Natural killer cell (primary cell): ENCODE data around the gene PANX2. TPM values are rescaled to one million over a fixed set of nuclear protein-coding genes. Genes with fewer than 3 reads are reported as not detected.

ENCODE experiments used
- total RNA-seq, 4 donors: library from RNA; stranded (reverse); fragments of 120-200 nt in 1 of 4; gene quantifications; one replicate each; pipeline versions ENCODE4 v1.2.3 to v1.2.4, GENCODE V29; 2013 to 2022

Gene PANX2
- total RNA-seq, 3 donors from 2014 or later (not counting 1 experiment from before 2014, with no cell fraction given): 0.16 to 3.4 (median 0.27) TPM

Other genes with a start within 250 kb of the PANX2 start
- gene PIM3, start 210.0 kb upstream of the PANX2 start, total RNA-seq: 100 to 1,000 TPM; 107 to 130 (median 129) TPM
- not detected for gene IL17REL, start 158.0 kb upstream of the PANX2 start, total RNA-seq
- gene TTLL8, start 112.4 kb upstream of the PANX2 start, total RNA-seq: not detected
- gene MLC1, start 85.3 kb upstream of the PANX2 start, total RNA-seq: 10 to 100 TPM; 67.7 to 96.1 (median 73.7) TPM
- gene MOV10L1, start 80.7 kb upstream of the PANX2 start, total RNA-seq: 1 to 10 TPM in 2 of 3 donors, not detected in 1; 1.0 to 1.7 TPM
- gene TRABD, start 15.2 kb downstream of the PANX2 start, total RNA-seq: 100 to 1,000 TPM; 129 to 138 (median 132) TPM
- gene SELENOO, start 30.3 kb downstream of the PANX2 start, total RNA-seq: 10 to 100 TPM; 37.3 to 45.2 (median 37.6) TPM
- gene TUBGCP6, start 74.3 kb downstream of the PANX2 start, total RNA-seq: 100 to 1,000 TPM; 105 to 126 (median 118) TPM
- gene HDAC10, start 80.5 kb downstream of the PANX2 start, total RNA-seq: 100 to 1,000 TPM; 112 to 131 (median 123) TPM
- 1 to 10 TPM; 2.2 to 2.5 (median 2.4) TPM for gene MAPK12, start 91.0 kb downstream of the PANX2 start, total RNA-seq
- gene MAPK11, start 99.6 kb downstream of the PANX2 start, total RNA-seq: 1 to 10 TPM; 2.2 to 3.1 (median 2.2) TPM
- 10 to 100 TPM in 2 of 3 donors, 1 to 10 TPM in 1; 6.0 to 34.7 (median 18.9) TPM for gene PLXNB2, start 136.9 kb downstream of the PANX2 start, total RNA-seq
- gene DENND6B, start 156.3 kb downstream of the PANX2 start, total RNA-seq: 1 to 10 TPM; 3.1 to 5.0 (median 4.5) TPM
- 100 to 1,000 TPM in 1 of 3 donors, 10 to 100 TPM in 2; 76.0 to 103 (median 78.1) TPM for gene PPP6R2, start 172.6 kb downstream of the PANX2 start, total RNA-seq